Measurements from ENCODE around the gene CAPZA1.

The CAPZA1 gene

DNA sequence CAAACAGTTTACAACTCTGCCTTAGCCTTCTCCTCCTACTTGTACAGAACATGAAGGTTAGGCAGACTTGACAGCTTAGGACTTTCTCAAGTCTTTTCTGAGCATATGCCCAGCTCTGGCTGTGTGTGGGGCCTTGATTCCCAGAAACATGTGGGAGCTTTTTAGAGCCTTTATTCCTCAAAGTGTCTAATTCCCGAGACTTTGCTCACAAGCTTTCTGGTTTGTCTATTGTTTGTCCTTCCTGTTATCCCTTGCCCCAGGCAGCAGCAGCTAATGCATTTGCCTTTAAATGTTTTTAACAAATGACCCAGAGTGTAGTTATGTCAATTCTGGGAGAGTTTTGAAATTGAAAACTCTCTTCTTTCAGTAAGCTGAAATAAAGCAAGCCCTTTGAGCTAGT lies 29.9 kb upstream of the CAPZA1 start:
- no peak for DNase-seq (ENCODE audit: low read depth)
- TF ChIP-seq, protein P1, sequence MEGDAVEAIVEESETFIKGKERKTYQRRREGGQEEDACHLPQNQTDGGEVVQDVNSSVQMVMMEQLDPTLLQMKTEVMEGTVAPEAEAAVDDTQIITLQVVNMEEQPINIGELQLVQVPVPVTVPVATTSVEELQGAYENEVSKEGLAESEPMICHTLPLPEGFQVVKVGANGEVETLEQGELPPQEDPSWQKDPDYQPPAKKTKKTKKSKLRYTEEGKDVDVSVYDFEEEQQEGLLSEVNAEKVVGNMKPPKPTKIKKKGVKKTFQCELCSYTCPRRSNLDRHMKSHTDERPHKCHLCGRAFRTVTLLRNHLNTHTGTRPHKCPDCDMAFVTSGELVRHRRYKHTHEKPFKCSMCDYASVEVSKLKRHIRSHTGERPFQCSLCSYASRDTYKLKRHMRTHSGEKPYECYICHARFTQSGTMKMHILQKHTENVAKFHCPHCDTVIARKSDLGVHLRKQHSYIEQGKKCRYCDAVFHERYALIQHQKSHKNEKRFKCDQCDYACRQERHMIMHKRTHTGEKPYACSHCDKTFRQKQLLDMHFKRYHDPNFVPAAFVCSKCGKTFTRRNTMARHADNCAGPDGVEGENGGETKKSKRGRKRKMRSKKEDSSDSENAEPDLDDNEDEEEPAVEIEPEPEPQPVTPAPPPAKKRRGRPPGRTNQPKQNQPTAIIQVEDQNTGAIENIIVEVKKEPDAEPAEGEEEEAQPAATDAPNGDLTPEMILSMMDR (IDR thresholded peaks at IDR 0.05; ENCODE audit: low read length, missing control alignments) = no peak
- H3K4me3 ChIP-seq (replicated peaks; ENCODE audit: low read depth, low read length) = no peak overlapping the region

DNA sequence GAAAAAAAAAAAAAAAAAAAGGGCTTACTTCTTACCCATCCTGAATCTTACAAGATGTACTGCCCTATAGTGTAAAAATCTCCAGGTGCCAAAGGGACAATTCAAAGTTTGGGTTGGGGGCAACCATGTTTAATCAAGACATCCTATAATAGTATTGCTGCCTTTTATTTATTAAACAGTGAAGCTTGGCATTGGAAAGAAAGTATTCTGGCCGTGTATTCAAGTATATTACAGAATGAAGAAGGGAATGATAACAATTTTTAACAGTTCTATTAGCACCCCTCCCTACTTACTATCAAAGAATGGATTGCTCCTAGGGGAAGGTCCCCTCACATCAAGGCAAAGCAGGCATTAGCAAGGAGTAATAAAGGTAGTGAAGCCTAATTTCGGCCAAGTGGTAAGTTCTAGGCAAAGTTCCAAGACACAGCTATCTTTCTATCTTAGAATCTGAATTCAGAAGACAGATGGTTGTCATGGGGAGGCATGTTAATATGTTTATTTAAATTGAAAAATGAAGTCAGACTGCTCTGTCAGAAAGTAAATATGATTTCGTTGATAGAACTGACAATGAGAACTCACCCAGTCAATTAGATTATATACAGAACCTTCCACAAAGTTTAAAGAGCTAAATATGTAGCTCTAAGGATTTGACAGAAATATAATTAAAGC lies 25.3 kb upstream of the CAPZA1 start:
- no peak overlapping the region for H3K4me3 ChIP-seq (replicated peaks; ENCODE audit: low read depth, low read length)
- TF ChIP-seq, protein P1 (IDR thresholded peaks at IDR 0.05; ENCODE audit: low read length, missing control alignments) = no peak
- no peak for DNase-seq (ENCODE audit: low read depth)

DNA sequence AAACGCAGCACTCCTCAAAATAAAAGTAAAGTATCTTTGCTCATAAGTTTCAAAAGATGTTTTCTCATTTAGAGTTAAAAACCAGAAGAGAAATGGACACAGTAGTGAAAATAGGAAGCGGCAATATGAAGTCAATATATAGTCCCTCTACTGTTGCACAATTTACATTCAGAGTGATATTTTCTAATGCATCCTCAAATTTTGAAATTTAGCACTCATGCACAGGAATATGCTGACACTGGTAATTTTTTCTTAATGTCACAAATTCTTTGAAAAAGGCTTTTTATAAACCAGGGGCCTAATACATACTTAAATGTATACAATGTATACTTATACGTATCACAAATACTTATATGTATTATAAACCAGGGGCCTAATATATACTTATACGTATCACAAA lies 20.2 kb upstream of the CAPZA1 start:
- no peak for DNase-seq (ENCODE audit: low read depth)
- no peak overlapping the region for H3K4me3 ChIP-seq (replicated peaks; ENCODE audit: low read depth, low read length)
- TF ChIP-seq, protein P1 (IDR thresholded peaks at IDR 0.05; ENCODE audit: low read length, missing control alignments) = no peak

DNA sequence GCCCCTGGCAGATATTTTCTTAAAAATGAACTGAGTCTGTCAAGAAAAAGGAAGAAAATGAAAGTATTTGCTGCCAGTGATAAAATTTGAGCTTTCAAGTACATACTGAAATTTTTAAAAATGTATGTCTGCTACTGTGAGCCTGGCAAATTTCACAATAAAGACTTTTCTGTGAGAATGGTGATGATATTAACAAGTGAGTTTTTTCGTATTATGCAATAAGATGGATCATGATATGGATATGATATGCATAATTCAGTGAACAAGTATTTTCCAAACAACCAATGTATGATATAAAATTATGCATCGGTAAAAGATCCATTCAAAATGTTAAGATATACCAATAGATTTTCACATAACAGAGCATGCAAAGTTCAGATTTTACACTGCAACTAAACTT lies 16.6 kb upstream of the CAPZA1 start:
- TF ChIP-seq, protein P1 (IDR thresholded peaks at IDR 0.05; ENCODE audit: low read length, missing control alignments) = no peak
- DNase-seq (ENCODE audit: low read depth) = no peak

DNA sequence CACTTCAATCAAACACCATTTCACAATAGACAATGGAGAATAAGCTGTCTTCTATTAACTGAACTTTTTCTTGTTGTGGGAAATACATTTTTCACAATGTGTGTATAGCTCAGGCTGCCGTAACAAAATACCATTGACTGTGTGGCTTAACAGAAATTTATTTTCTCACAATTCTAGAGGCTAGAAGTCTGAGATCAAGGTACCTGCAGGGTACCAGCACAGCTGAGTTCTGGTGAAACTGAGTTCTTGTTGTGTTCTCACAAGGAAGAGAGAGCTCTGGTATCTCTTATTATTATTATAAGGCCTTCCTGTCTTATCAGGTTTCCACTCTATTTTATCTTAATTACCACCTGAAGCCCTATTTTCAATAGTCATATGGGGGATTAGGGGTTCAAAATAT lies 16.1 kb upstream of the CAPZA1 start:
- TF ChIP-seq, protein P1 (IDR thresholded peaks at IDR 0.05; ENCODE audit: low read length, missing control alignments) = no peak
- no peak overlapping the region for H3K4me3 ChIP-seq (replicated peaks; ENCODE audit: low read depth, low read length)
- no peak for DNase-seq (ENCODE audit: low read depth)

More for the DNA sequence above, 16.6 kb upstream of the CAPZA1 start:
- H3K4me3 ChIP-seq (replicated peaks; ENCODE audit: low read depth, low read length) = no peak overlapping the region

DNA sequence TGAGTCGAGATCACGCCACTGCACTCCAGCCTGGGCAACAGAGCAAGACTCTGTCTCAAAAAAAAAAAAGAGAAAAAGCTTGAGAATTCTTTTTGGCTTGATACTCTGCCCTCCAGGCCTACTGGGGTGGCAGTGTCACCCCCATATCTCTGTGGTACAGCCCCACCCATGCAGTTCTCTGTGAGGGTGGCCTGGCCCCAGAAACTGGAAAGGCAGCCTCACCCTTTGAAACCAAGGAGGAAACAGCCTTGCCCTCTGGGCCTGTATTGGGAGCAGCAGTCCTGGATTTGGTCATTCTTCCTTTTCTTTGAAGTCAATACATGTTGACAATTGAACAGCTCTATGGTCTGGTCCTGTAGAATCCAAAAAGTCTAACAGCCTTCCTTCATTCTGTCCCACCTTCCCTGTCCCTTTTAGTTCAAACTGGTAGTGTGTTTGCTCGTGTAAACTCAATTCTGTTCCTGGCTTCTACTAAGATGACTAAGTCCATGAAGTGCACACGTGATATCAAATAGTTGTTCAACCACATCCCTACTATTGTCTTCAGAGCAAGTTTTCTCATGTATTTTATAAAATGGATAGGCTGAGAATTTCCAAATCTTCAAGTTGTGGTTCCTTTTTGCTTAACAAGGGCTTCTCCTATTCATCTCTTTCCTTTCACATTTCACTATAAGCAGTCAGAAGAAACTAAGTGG lies 13.9 kb upstream of the CAPZA1 start:
- DNase-seq (ENCODE audit: low read depth) = no peak
- H3K4me3 ChIP-seq (replicated peaks; ENCODE audit: low read depth, low read length) = no peak overlapping the region
- TF ChIP-seq, protein P1 (IDR thresholded peaks at IDR 0.05; ENCODE audit: low read length, missing control alignments) = no peak

Measured in fibroblast of pulmonary artery (primary cell).